ENCODE data around the gene RANBP9.

RANBP9 gene

GRCh38 chr6:13708736-13709135, 2.9 kb downstream of the RANBP9 start:
- Histone ChIP-seq H4K8ac (ENCODE audit: low read depth, low read length) (no peak overlapping the region), H2BK12ac (ENCODE audit: low read length) (no peak overlapping the region), H3K4me2 (ENCODE audit: insufficient read depth, low read length, poor library complexity, severe bottlenecking) (peak overlapping the region; percentile 2), H3K23ac (ENCODE audit: low read depth, low read length, poor library complexity) (no peak overlapping the region), H2AK5ac (ENCODE audit: low read depth, low read length) (no peak overlapping the region), H2AFZ (ENCODE audit: low read length) (no peak overlapping the region), H3K36me3 (replicated peaks in 1 of 2; ENCODE audit: control insufficient read depth in 2 of 2, insufficient read depth in 2 of 2, low read length in 2 of 2) (peaks cover 0 to 18% of the 10 kb centered on the region in 2 donors), H3K27ac (replicated peaks; ENCODE audit: low read length) (no peak overlapping the region), H3K79me1 (ENCODE audit: low read depth, low read length) (peaks cover 4% of the 10 kb centered on the region), H2BK5ac (ENCODE audit: low read length) (no peak overlapping the region), H3K4me1 (ENCODE audit: control insufficient read depth in 2 of 2, insufficient read depth in 1 of 2, low read depth in 1 of 2, low read length in 2 of 2) (peaks cover 2 to 11% of the 10 kb centered on the region in 2 donors), H4K91ac (ENCODE audit: low read depth, low read length, poor library complexity) (no peak overlapping the region), H3K14ac (ENCODE audit: low read length) (no peak overlapping the region), H2BK15ac (ENCODE audit: low read length) (no peak overlapping the region), H3K27me3 (ENCODE audit: control insufficient read depth in 3 of 3, insufficient read depth in 3 of 3, low read depth in 1 of 3, low read length in 3 of 3) (no peaks in the 10 kb centered on the region), H3K9me3 (replicated peaks in 1 of 2; ENCODE audit: control insufficient read depth in 2 of 2, insufficient read depth in 1 of 2, low read depth in 1 of 2, low read length in 2 of 2) (peaks cover 0 to 8% of the 10 kb centered on the region in 2 donors), H3K4me3 (ENCODE audit: low read length in 2 of 2) (peak overlapping the region in 1 of 2 donors; percentile 91), H3K18ac (ENCODE audit: low read length) (no peak overlapping the region), H3K9ac (ENCODE audit: low read depth, low read length, poor library complexity) (no peak overlapping the region), H3K4ac (ENCODE audit: low read length) (no peak overlapping the region), H2BK120ac (ENCODE audit: low read depth, low read length) (no peak overlapping the region)
- no CpG with 5 or more reads among the region's 5 CpGs for WGBS, 2 donors (ENCODE audit: extremely low coverage in 2 of 2, insufficient read length in 2 of 2, insufficient replicate concordance in 1 of 2)
- DNase-seq (ENCODE audit: low spot score) = no peak

- peaks cover 0 to 42% of the 10 kb centered on the region in 2 donors for H3K36me3 ChIP-seq (replicated peaks in 1 of 2; ENCODE audit: control insufficient read depth in 2 of 2, insufficient read depth in 2 of 2, low read length in 2 of 2)
- H3K4ac ChIP-seq (ENCODE audit: low read length) = no peak overlapping the region
- no peak overlapping the region for H3K14ac ChIP-seq (ENCODE audit: low read length)
- H2BK15ac ChIP-seq (ENCODE audit: low read length) = no peak overlapping the region
- no peak overlapping the region for H3K23ac ChIP-seq (ENCODE audit: low read depth, low read length, poor library complexity)
- no peak overlapping the region for H2BK5ac ChIP-seq (ENCODE audit: low read length)
- H4K8ac ChIP-seq (ENCODE audit: low read depth, low read length) = no peak overlapping the region
- DNase-seq (ENCODE audit: low spot score) = no peak
- H3K79me1 ChIP-seq (ENCODE audit: low read depth, low read length) = peaks cover 5% of the 10 kb centered on the region
- H3K4me1 ChIP-seq (ENCODE audit: control insufficient read depth in 2 of 2, insufficient read depth in 1 of 2, low read depth in 1 of 2, low read length in 2 of 2) = peaks cover 2 to 5% of the 10 kb centered on the region in 2 donors
- no peak overlapping the region for H3K18ac ChIP-seq (ENCODE audit: low read length)
- no peak overlapping the region for H2AK5ac ChIP-seq (ENCODE audit: low read depth, low read length)
- no peak overlapping the region for H2BK120ac ChIP-seq (ENCODE audit: low read depth, low read length)
- no peak overlapping the region for H3K4me2 ChIP-seq (ENCODE audit: insufficient read depth, low read length, poor library complexity, severe bottlenecking)
- no peak overlapping the region for H2BK12ac ChIP-seq (ENCODE audit: low read length)
- peaks cover 0 to 24% of the 10 kb centered on the region in 2 donors for H3K9me3 ChIP-seq (replicated peaks in 1 of 2; ENCODE audit: control insufficient read depth in 2 of 2, insufficient read depth in 1 of 2, low read depth in 1 of 2, low read length in 2 of 2)
- no peak overlapping the region for H3K9ac ChIP-seq (ENCODE audit: low read depth, low read length, poor library complexity)
- H3K27me3 ChIP-seq (ENCODE audit: control insufficient read depth in 3 of 3, insufficient read depth in 3 of 3, low read depth in 1 of 3, low read length in 3 of 3) = no peaks in the 10 kb centered on the region
- H3K4me3 ChIP-seq (ENCODE audit: low read length in 2 of 2) = no peak overlapping the region
- no peak overlapping the region for H3K27ac ChIP-seq (replicated peaks; ENCODE audit: low read length)
- no peak overlapping the region for H4K91ac ChIP-seq (ENCODE audit: low read depth, low read length, poor library complexity)
- no peak overlapping the region for H2AFZ ChIP-seq (ENCODE audit: low read length)
Observed at GRCh38 chr6:13703496-13703895, 8.1 kb downstream of the RANBP9 start.

- Histone ChIP-seq H3K36me3 (replicated peaks in 1 of 2; ENCODE audit: control insufficient read depth in 2 of 2, insufficient read depth in 2 of 2, low read length in 2 of 2) (peaks cover 0 to 42% of the 10 kb centered on the region in 2 donors), H3K9me3 (replicated peaks in 1 of 2; ENCODE audit: control insufficient read depth in 2 of 2, insufficient read depth in 1 of 2, low read depth in 1 of 2, low read length in 2 of 2) (peaks cover 0 to 24% of the 10 kb centered on the region in 2 donors), H2AK5ac (ENCODE audit: low read depth, low read length) (no peak overlapping the region), H3K4me2 (ENCODE audit: insufficient read depth, low read length, poor library complexity, severe bottlenecking) (no peak overlapping the region), H3K27ac (replicated peaks; ENCODE audit: low read length) (no peak overlapping the region), H3K4ac (ENCODE audit: low read length) (peak overlapping the region; percentile 37), H4K8ac (ENCODE audit: low read depth, low read length) (no peak overlapping the region), H3K23ac (ENCODE audit: low read depth, low read length, poor library complexity) (no peak overlapping the region), H2BK15ac (ENCODE audit: low read length) (no peak overlapping the region), H4K91ac (ENCODE audit: low read depth, low read length, poor library complexity) (no peak overlapping the region), H3K14ac (ENCODE audit: low read length) (peak overlapping the region; percentile 64), H2BK12ac (ENCODE audit: low read length) (peak overlapping the region; percentile 58), H3K4me1 (ENCODE audit: control insufficient read depth in 2 of 2, insufficient read depth in 1 of 2, low read depth in 1 of 2, low read length in 2 of 2) (peaks cover 0 to 4% of the 10 kb centered on the region in 2 donors), H2BK120ac (ENCODE audit: low read depth, low read length) (no peak overlapping the region), H2BK5ac (ENCODE audit: low read length) (no peak overlapping the region), H3K9ac (ENCODE audit: low read depth, low read length, poor library complexity) (no peak overlapping the region), H3K27me3 (ENCODE audit: control insufficient read depth in 3 of 3, insufficient read depth in 3 of 3, low read depth in 1 of 3, low read length in 3 of 3) (no peaks in the 10 kb centered on the region), H3K18ac (ENCODE audit: low read length) (peak overlapping the region; percentile 89), H3K4me3 (ENCODE audit: low read length in 2 of 2) (no peak overlapping the region), H2AFZ (ENCODE audit: low read length) (no peak overlapping the region), H3K79me1 (ENCODE audit: low read depth, low read length) (peaks cover 4% of the 10 kb centered on the region)
- DNase-seq (ENCODE audit: low spot score) = no peak
- no CpG with 5 or more reads among the region's 4 CpGs for WGBS, 2 donors (ENCODE audit: extremely low coverage in 2 of 2, insufficient read length in 2 of 2, insufficient replicate concordance in 1 of 2)
Observed at GRCh38 chr6:13702809-13703302, 8.8 kb downstream of the RANBP9 start.

- H2BK5ac ChIP-seq (ENCODE audit: low read length) = no peak overlapping the region
- no peak overlapping the region for H2BK120ac ChIP-seq (ENCODE audit: low read depth, low read length)
- no peak overlapping the region for H3K14ac ChIP-seq (ENCODE audit: low read length)
- H3K36me3 ChIP-seq (replicated peaks in 1 of 2; ENCODE audit: control insufficient read depth in 2 of 2, insufficient read depth in 2 of 2, low read length in 2 of 2) = peaks cover 0 to 54% of the 10 kb centered on the region in 2 donors
- H3K27me3 ChIP-seq (ENCODE audit: control insufficient read depth in 3 of 3, insufficient read depth in 3 of 3, low read depth in 1 of 3, low read length in 3 of 3) = no peaks in the 10 kb centered on the region
- no peak overlapping the region for H3K27ac ChIP-seq (replicated peaks; ENCODE audit: low read length)
- peaks cover 4% of the 10 kb centered on the region for H3K79me1 ChIP-seq (ENCODE audit: low read depth, low read length)
- no peak overlapping the region for H2BK12ac ChIP-seq (ENCODE audit: low read length)
- H3K18ac ChIP-seq (ENCODE audit: low read length) = no peak overlapping the region
- H3K4me1 ChIP-seq (ENCODE audit: control insufficient read depth in 2 of 2, insufficient read depth in 1 of 2, low read depth in 1 of 2, low read length in 2 of 2) = peaks cover 0 to 4% of the 10 kb centered on the region in 2 donors
- no peak overlapping the region for H3K4me3 ChIP-seq (ENCODE audit: low read length in 2 of 2)
- no peak overlapping the region for H4K91ac ChIP-seq (ENCODE audit: low read depth, low read length, poor library complexity)
- no peak overlapping the region for H3K9ac ChIP-seq (ENCODE audit: low read depth, low read length, poor library complexity)
- H3K23ac ChIP-seq (ENCODE audit: low read depth, low read length, poor library complexity) = no peak overlapping the region
- H2AK5ac ChIP-seq (ENCODE audit: low read depth, low read length) = no peak overlapping the region
- H2AFZ ChIP-seq (ENCODE audit: low read length) = no peak overlapping the region
- no CpG with 5 or more reads among the region's 3 CpGs for WGBS, 2 donors (ENCODE audit: extremely low coverage in 2 of 2, insufficient read length in 2 of 2, insufficient replicate concordance in 1 of 2)
- H3K4ac ChIP-seq (ENCODE audit: low read length) = no peak overlapping the region
- no peak overlapping the region for H3K4me2 ChIP-seq (ENCODE audit: insufficient read depth, low read length, poor library complexity, severe bottlenecking)
- no peak for DNase-seq (ENCODE audit: low spot score)
- no peak overlapping the region for H2BK15ac ChIP-seq (ENCODE audit: low read length)
- no peak overlapping the region for H4K8ac ChIP-seq (ENCODE audit: low read depth, low read length)
- H3K9me3 ChIP-seq (replicated peaks in 1 of 2; ENCODE audit: control insufficient read depth in 2 of 2, insufficient read depth in 1 of 2, low read depth in 1 of 2, low read length in 2 of 2) = peaks cover 0 to 15% of the 10 kb centered on the region in 2 donors
Observed at GRCh38 chr6:13700232-13700631, 11.4 kb downstream of the RANBP9 start.

Measured in neuronal stem cell (in vitro differentiated cells).